Right atrium auricular region (tissue), 2 donors: ENCODE data around the gene FNDC5. TPM values are rescaled to one million over a fixed set of nuclear protein-coding genes. Genes with fewer than 3 reads are reported as not detected.
A peak's percentile ranks its signal among the peaks of the same experiment; 100 is the strongest.

Experiments
- DNase-seq: peaks from one replicate; pipeline ENCODE4 v3.0.0-alpha.2; 2019; ENCODE audit warnings: low spot score
- H3K27ac ChIP-seq, 2 donors: fragments of 200-600 bp; sonication (generic); 1 replicate in 1 of 2; 2 replicates in 1 of 2; pipeline ENCODE4 v1.5.1; 2016 to 2019
- H3K27me3 ChIP-seq, 2 donors: fragments of 200-600 bp; sonication (generic); one replicate each; pipeline versions ENCODE4 v1.5.1 to v1.6.0; 2017 to 2019
- H3K36me3 ChIP-seq: fragments of 200-600 bp; sonication (generic); one replicate; pipeline ENCODE4 v1.5.1; 2016
- H3K4me1 ChIP-seq, 2 donors: fragments of 200-600 bp; sonication (generic); one replicate each; pipeline versions ENCODE4 v1.5.1 to v1.6.0; 2017 to 2019
- H3K4me3 ChIP-seq, 2 donors: fragments of 200-600 bp; sonication (generic); 1 replicate in 1 of 2; 2 replicates in 1 of 2; pipeline ENCODE4 v1.5.1; 2017 to 2019; ENCODE audit warnings: mild to moderate bottlenecking in 1 of 2, moderate library complexity in 1 of 2
- H3K9me3 ChIP-seq, 2 donors: fragments of 200-600 bp; sonication (generic); one replicate each; pipeline ENCODE4 v1.5.1; 2019
- total RNA-seq, 2 donors: library from RNA; depleted of rRNA; stranded (reverse); fragments of >200 nt; gene quantifications; one replicate each; pipeline ENCODE4 v1.1.0, GENCODE V29; 2016
- TF ChIP-seq, protein P1 (sequence below), 2 donors: fragments of 200-600 bp; sonication (generic); IDR thresholded peaks; one replicate each; pipeline ENCODE4 v1.5.1; 2019; ENCODE audit warnings: antibody characterized with exemption in 2 of 2

Gene FNDC5
- total RNA-seq, 2 donors from 2014 or later, result 68.3 to 112 TPM

DNA sequence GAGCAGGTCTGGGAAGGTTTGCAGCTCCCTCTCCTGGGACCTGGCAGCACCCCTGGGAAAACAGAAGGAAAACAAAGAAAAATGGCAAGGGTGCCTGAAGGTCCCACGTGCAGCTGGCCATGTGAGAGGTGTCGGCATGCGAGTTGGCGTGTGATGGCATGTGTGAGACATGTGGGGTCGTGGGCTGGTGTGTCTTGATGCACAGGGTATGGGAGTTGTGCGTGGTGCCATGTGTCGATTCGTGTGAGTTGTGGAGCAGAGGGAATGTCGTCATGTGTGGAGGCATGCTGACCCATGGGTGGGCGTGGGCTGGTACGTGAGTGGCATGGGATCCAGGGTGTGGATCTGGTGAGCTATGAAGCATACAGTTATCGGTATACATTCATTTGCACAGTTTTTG is 16.9 kb upstream of the FNDC5 start:
- DNase-seq, result no peak
- Histone ChIP-seq H3K4me1 (peaks cover 0 to 11% of the 10 kb centered on the region in 2 donors), H3K4me3 (no peak overlapping the region), H3K36me3 (no peaks in the 10 kb centered on the region), H3K27ac (no peak overlapping the region), H3K9me3 (no peaks in the 10 kb centered on the region), H3K27me3 (peaks cover 0 to 19% of the 10 kb centered on the region in 2 donors)
- TF ChIP-seq, protein P1, sequence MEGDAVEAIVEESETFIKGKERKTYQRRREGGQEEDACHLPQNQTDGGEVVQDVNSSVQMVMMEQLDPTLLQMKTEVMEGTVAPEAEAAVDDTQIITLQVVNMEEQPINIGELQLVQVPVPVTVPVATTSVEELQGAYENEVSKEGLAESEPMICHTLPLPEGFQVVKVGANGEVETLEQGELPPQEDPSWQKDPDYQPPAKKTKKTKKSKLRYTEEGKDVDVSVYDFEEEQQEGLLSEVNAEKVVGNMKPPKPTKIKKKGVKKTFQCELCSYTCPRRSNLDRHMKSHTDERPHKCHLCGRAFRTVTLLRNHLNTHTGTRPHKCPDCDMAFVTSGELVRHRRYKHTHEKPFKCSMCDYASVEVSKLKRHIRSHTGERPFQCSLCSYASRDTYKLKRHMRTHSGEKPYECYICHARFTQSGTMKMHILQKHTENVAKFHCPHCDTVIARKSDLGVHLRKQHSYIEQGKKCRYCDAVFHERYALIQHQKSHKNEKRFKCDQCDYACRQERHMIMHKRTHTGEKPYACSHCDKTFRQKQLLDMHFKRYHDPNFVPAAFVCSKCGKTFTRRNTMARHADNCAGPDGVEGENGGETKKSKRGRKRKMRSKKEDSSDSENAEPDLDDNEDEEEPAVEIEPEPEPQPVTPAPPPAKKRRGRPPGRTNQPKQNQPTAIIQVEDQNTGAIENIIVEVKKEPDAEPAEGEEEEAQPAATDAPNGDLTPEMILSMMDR (IDR thresholded peaks at IDR 0.05), result no peak

DNA sequence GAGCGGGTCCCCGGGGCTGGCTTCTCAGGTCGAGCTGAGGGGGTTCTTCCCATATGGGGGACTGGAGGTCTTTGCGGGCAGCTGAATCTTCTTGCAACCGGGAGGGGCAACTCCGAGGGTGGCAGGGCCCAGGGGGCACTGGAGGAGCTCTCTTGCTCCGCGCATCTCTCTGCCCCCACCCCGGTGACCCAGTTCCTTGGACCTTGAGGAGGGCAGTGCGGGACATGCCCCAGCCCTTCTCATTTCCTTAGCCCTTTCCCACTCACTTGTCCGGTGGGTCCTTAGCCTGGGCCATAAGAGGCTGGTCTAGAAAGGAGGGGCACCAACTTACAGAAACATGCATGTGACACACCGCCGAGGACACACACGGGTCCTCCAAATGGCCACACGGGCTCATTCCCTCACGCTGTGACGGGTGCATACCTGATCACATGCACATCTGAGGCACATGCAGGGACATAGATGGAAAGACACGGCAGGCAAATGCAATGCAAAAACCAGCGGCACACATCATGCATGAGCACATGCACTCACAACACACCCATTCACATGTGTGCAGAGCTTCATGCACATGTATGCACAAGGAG is 16.2 kb upstream of the FNDC5 start:
- no peaks in the 10 kb centered on the region for H3K36me3 ChIP-seq
- peaks cover 0 to 16% of the 10 kb centered on the region in 2 donors for H3K4me1 ChIP-seq
- no peaks in the 10 kb centered on the region for H3K9me3 ChIP-seq
- TF ChIP-seq, protein P1 (IDR thresholded peaks at IDR 0.05), result peak in 1 of 2 donors; percentile 2
- DNase-seq, result no peak
- peak overlapping the region in 1 of 2 donors; percentile 39 for H3K4me3 ChIP-seq
- peaks cover 0 to 19% of the 10 kb centered on the region in 2 donors for H3K27me3 ChIP-seq
- no peak overlapping the region for H3K27ac ChIP-seq

DNA sequence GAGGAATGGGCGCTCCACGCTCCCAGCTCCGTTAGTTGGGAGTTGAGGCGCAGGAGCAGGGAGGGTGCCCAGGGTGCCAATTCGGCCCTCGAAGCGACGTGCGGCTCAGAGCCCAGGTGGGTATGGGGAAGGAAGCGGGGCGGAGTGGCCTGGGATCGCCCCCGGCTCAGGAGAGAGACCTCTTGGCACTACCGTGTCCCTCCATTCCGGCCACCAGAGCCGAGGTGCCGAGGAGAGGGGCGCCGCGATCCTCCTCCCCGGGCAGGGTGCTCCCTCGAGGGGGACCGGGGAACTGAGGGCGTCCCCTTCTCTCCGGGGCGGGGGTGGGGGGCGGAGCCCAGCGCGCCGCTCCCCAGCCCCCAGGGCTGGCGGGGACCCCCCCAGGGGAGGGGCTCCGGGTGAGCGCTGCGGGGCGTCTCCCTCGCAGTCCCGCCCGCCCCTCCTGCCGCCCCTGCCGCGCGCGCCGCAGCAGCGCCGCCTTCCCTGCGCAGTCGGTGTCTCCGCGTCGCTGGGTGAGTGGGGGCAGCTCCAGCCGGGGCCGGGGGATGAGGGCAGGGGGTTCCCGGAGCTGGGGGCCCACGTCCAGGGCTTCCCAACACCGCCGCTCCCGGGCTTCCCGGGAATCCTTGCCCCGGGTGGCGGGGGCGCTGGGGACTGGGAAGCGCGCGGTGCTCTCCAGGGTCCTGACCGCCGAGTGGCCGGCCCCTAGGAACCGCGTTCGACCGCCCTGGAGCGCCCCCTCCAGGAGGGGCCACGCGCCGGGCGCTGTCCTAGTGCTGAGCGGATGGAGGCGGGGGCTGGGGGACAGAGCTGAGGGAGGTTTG is 15.5 kb upstream of the FNDC5 start, which contains the start of gene HPCA:
Gene HPCA, plus strand, starts transcription at position 488 of the 824 bp plus-strand sequence. CDS start 2,408 bp downstream, outside the sequence.
- no peak for DNase-seq
- no peaks in the 10 kb centered on the region for H3K9me3 ChIP-seq
- no peak within 1 kb of the TSS for H3K27ac ChIP-seq
- peak within 1 kb of the TSS in 1 of 2 donors; percentile 39 for H3K4me3 ChIP-seq
- H3K36me3 ChIP-seq, result no peaks in the 10 kb centered on the region
- peaks cover 0 to 19% of the 10 kb centered on the region in 2 donors for H3K27me3 ChIP-seq
- TF ChIP-seq, protein P1 (IDR thresholded peaks at IDR 0.05), result peak; percentile 38 to 71
- H3K4me1 ChIP-seq, result peaks cover 0 to 23% of the 10 kb centered on the region in 2 donors

DNA sequence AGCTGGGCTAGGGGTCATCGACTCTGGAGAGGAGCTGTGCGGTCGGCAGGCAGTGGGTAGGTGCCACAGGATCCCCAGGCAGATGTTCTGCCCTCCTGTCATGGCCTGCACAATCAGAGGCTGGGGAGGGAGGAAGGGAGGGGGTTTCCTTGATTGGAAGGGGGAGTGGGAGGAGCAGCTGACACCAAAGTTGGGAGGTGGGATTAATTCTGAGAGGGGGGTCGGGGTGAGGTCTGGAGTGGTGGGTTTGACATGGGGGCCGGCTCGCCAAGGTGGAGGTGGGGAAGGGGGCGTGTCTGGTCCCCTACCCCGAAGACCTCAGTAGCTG is 14.9 kb upstream of the FNDC5 start:
- H3K9me3 ChIP-seq, result no peaks in the 10 kb centered on the region
- peaks cover 0 to 26% of the 10 kb centered on the region in 2 donors for H3K4me1 ChIP-seq
- no peak overlapping the region for H3K27ac ChIP-seq
- peaks cover 0 to 19% of the 10 kb centered on the region in 2 donors for H3K27me3 ChIP-seq
- DNase-seq, result no peak
- TF ChIP-seq, protein P1 (IDR thresholded peaks at IDR 0.05), result no peak
- H3K36me3 ChIP-seq, result no peaks in the 10 kb centered on the region
- H3K4me3 ChIP-seq, result no peak overlapping the region

DNA sequence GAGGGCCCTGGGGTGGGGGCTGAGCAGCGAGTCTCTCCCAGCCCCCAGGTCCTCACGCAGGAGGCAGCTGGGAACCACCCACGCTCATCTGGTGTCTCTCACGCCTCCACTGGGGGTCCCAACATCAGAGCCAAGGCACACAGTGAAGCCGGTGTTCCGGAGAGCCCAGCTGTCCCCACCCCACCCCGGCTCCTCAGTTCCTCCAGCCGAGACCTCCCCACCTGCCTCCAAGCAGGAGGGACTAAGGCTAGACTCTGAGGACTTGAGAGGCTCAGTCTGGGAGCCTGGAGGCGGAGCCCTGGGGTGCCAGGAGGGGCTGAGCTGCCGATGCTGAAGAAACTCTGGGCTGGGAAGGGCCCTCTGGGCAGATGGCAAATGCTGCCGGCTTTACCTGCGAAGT is 14.0 kb upstream of the FNDC5 start:
- no peak overlapping the region for H3K27ac ChIP-seq
- H3K4me1 ChIP-seq, result peaks cover 0 to 26% of the 10 kb centered on the region in 2 donors
- H3K4me3 ChIP-seq, result no peak overlapping the region
- H3K36me3 ChIP-seq, result no peaks in the 10 kb centered on the region
- TF ChIP-seq, protein P1 (IDR thresholded peaks at IDR 0.05), result no peak
- DNase-seq, result no peak
- H3K9me3 ChIP-seq, result no peaks in the 10 kb centered on the region
- peaks cover 0 to 19% of the 10 kb centered on the region in 2 donors for H3K27me3 ChIP-seq
